ENCODE data around the gene GPC6. TPM values are rescaled to one million over a fixed set of nuclear protein-coding genes. Genes with fewer than 3 reads are reported as not detected.

GPC6 gene
- total RNA-seq, 2 experiments from 2014 or later = not detected

- ChIA-PET POLR2A (no interaction called here), CTCF (no interaction called here)
- intact Hi-C loops (cut with micrococcal nuclease) = loop anchor here (1.0 to 10.0 kb wide), 5 partner anchors 91 to 534 kb away; partner anchors contain the start of gene GPR180
- no peak overlapping the region for H3K4me3 Mint-ChIP-seq
- peaks cover 69% of the 10 kb centered on the region for H3K4me1 Mint-ChIP-seq (ENCODE audit: low read depth)
- peaks cover 2% of the 10 kb centered on the region for H3K9me3 Mint-ChIP-seq
- no peak for DNase-seq
- peaks cover 17% of the 10 kb centered on the region for H3K27me3 Mint-ChIP-seq
- no peak overlapping the region for H3K27ac Mint-ChIP-seq
- peaks cover 2% of the 10 kb centered on the region for H3K36me3 Mint-ChIP-seq
Observed at GRCh38 chr13:94328381-94329041, 1101.9 kb downstream of the GPC6 start.

GRCh38 chr13:94329277-94329676 lies 1102.7 kb downstream of the GPC6 start:
- H3K27ac Mint-ChIP-seq = no peak overlapping the region
- ChIA-PET CTCF (no interaction called here), POLR2A (no interaction called here)
- no peak for DNase-seq
- H3K4me3 Mint-ChIP-seq = no peak overlapping the region
- intact Hi-C loops (cut with micrococcal nuclease) = loop anchor here (1.0 to 10.0 kb wide), 5 partner anchors 90 to 535 kb away; partner anchors contain the start of gene GPR180
- H3K36me3 Mint-ChIP-seq = peaks cover 2% of the 10 kb centered on the region
- peaks cover 2% of the 10 kb centered on the region for H3K9me3 Mint-ChIP-seq
- H3K27me3 Mint-ChIP-seq = peaks cover 22% of the 10 kb centered on the region
- peaks cover 62% of the 10 kb centered on the region for H3K4me1 Mint-ChIP-seq (ENCODE audit: low read depth)

- Mint-ChIP-seq H3K9me3 (peaks cover 2% of the 10 kb centered on the region), H3K4me3 (no peak overlapping the region), H3K36me3 (peaks cover 2% of the 10 kb centered on the region), H3K4me1 (ENCODE audit: low read depth) (peaks cover 55% of the 10 kb centered on the region), H3K27me3 (peaks cover 24% of the 10 kb centered on the region), H3K27ac (no peak overlapping the region)
- intact Hi-C loops (cut with micrococcal nuclease) = loop anchor here (1.0 to 10.0 kb wide), 5 partner anchors 89 to 536 kb away; partner anchors contain the start of gene GPR180
- DNase-seq = no peak
- ChIA-PET POLR2A (interaction anchor here (0.7 kb wide), 1 partner anchor 18 kb away, joined by 3 read pairs; no protein-coding TSS in a partner anchor), CTCF (no interaction called here)
Observed at GRCh38 chr13:94329754-94330551, 1103.3 kb downstream of the GPC6 start.

- peaks cover 2% of the 10 kb centered on the region for H3K9me3 Mint-ChIP-seq
- no peak for DNase-seq
- H3K27ac Mint-ChIP-seq = no peak overlapping the region
- H3K27me3 Mint-ChIP-seq = peaks cover 26% of the 10 kb centered on the region
- peaks cover 53% of the 10 kb centered on the region for H3K4me1 Mint-ChIP-seq (ENCODE audit: low read depth)
- ChIA-PET POLR2A (no interaction called here), CTCF (no interaction called here)
- H3K4me3 Mint-ChIP-seq = no peak overlapping the region
- intact Hi-C loops (cut with micrococcal nuclease) = no loop called here
- H3K36me3 Mint-ChIP-seq = peaks cover 2% of the 10 kb centered on the region
Observed at GRCh38 chr13:94330552-94331071, 1104.0 kb downstream of the GPC6 start.

- Mint-ChIP-seq H3K9me3 (peaks cover 2% of the 10 kb centered on the region), H3K36me3 (peaks cover 2% of the 10 kb centered on the region)
Observed at GRCh38 chr13:94331281-94331680, 1104.7 kb downstream of the GPC6 start.

GRCh38 chr13:94332359-94333096 lies 1105.9 kb downstream of the GPC6 start:
- intact Hi-C loops (cut with micrococcal nuclease) = no loop called here
- ChIA-PET CTCF (no interaction called here), POLR2A (no interaction called here)
- no peak overlapping the region for H3K27ac Mint-ChIP-seq
- no peak overlapping the region for H3K4me3 Mint-ChIP-seq
- no peak for DNase-seq
- H3K4me1 Mint-ChIP-seq (ENCODE audit: low read depth) = peaks cover 39% of the 10 kb centered on the region
- peaks cover 29% of the 10 kb centered on the region for H3K27me3 Mint-ChIP-seq
- no peaks in the 10 kb centered on the region for H3K36me3 Mint-ChIP-seq
- no peaks in the 10 kb centered on the region for H3K9me3 Mint-ChIP-seq

More at GRCh38 chr13:94331281-94331680, 1104.7 kb downstream of the GPC6 start:
- ChIA-PET CTCF (no interaction called here), POLR2A (no interaction called here)
- Mint-ChIP-seq H3K27me3 (peaks cover 26% of the 10 kb centered on the region), H3K27ac (no peak overlapping the region), H3K4me3 (no peak overlapping the region), H3K4me1 (ENCODE audit: low read depth) (peaks cover 50% of the 10 kb centered on the region)
- DNase-seq = no peak
- intact Hi-C loops (cut with micrococcal nuclease) = no loop called here

- ChIA-PET CTCF (no interaction called here), POLR2A (no interaction called here)
- Mint-ChIP-seq H3K9me3 (no peaks in the 10 kb centered on the region), H3K4me3 (no peak overlapping the region), H3K4me1 (ENCODE audit: low read depth) (peaks cover 32% of the 10 kb centered on the region), H3K36me3 (no peaks in the 10 kb centered on the region), H3K27ac (no peak overlapping the region), H3K27me3 (peaks cover 29% of the 10 kb centered on the region)
- intact Hi-C loops (cut with micrococcal nuclease) = no loop called here
- DNase-seq = no peak
Observed at GRCh38 chr13:94333131-94333820, 1106.7 kb downstream of the GPC6 start.

GRCh38 chr13:94335761-94336526 lies 1109.3 kb downstream of the GPC6 start:
- Mint-ChIP-seq H3K4me3 (no peak overlapping the region), H3K4me1 (ENCODE audit: low read depth) (peaks cover 5% of the 10 kb centered on the region), H3K27me3 (peaks cover 27% of the 10 kb centered on the region), H3K9me3 (no peaks in the 10 kb centered on the region), H3K36me3 (no peaks in the 10 kb centered on the region), H3K27ac (no peak overlapping the region)
- no peak for DNase-seq
- CTCF ChIA-PET = no interaction called here
- intact Hi-C loops (cut with micrococcal nuclease) = no loop called here
- POLR2A ChIA-PET = no interaction called here

- DNase-seq = no peak
- Mint-ChIP-seq H3K4me1 (ENCODE audit: low read depth) (no peaks in the 10 kb centered on the region), H3K36me3 (no peaks in the 10 kb centered on the region), H3K9me3 (no peaks in the 10 kb centered on the region), H3K4me3 (no peak overlapping the region), H3K27me3 (peaks cover 11% of the 10 kb centered on the region), H3K27ac (no peak overlapping the region)
- POLR2A ChIA-PET = no interaction called here
- CTCF ChIA-PET = no interaction called here
- intact Hi-C loops (cut with micrococcal nuclease) = no loop called here
Observed at GRCh38 chr13:94339116-94339687, 1112.6 kb downstream of the GPC6 start.

- intact Hi-C loops (cut with micrococcal nuclease) = no loop called here
- Mint-ChIP-seq H3K9me3 (no peaks in the 10 kb centered on the region), H3K27me3 (peaks cover 3% of the 10 kb centered on the region), H3K4me3 (no peak overlapping the region), H3K4me1 (ENCODE audit: low read depth) (peaks cover 16% of the 10 kb centered on the region), H3K27ac (no peak overlapping the region), H3K36me3 (no peaks in the 10 kb centered on the region)
- CTCF ChIA-PET = no interaction called here
- no peak for DNase-seq
- POLR2A ChIA-PET = no interaction called here
Observed at GRCh38 chr13:94342436-94343242, 1116.0 kb downstream of the GPC6 start.
